Activated CD8-positive, alpha-beta memory T cell treated with anti-CD3 and anti-CD28 coated beads, Interleukin-2, amount 50 U/mL, for 1 hour (primary cell): ENCODE data around the gene SLC25A13.

ENCODE experiments used
- DNase-seq: peaks from one replicate; pipeline ENCODE4 v3.0.0-alpha.2; 2020; ENCODE audit errors: extremely low read depth

The SLC25A13 gene

DNA sequence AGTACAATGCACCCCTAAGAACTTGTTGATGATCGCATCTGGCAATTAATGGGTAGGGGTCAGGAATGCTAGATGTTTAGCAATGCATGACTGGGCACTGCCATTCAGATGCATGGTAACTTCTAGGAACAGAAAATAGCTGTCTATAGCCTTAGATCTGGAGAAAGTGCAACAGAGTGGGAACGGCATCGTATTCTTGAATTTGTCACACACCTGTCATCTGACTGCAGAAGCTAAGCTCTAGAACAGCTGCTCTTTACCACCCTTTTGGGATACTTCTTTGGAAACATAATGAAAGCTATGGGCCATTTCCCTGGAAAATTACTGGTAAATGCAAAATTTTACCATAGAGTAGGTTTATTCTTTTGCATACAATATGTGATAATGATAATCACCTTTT, 118.1 kb downstream of the SLC25A13 start:
- no peak for DNase-seq

DNA sequence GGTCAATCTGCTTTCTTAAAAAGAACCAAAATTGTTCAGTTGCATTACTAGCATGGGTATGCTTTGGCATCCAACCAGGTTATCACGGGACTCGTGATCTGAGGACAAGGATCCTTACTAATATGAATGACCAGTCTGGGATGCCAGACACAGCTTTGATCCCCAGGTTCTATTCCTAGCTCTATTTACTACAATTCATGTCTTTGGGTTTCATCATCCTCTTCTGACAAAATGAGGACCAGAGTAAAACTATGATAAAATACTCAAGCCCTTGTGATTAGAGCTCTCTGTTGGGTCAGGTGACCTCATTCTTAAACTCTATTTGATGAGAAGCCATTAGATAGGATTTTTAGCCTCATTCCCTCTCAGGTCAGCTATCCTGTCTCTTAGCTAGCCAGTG, 119.8 kb downstream of the SLC25A13 start:
- DNase-seq: no peak

DNA sequence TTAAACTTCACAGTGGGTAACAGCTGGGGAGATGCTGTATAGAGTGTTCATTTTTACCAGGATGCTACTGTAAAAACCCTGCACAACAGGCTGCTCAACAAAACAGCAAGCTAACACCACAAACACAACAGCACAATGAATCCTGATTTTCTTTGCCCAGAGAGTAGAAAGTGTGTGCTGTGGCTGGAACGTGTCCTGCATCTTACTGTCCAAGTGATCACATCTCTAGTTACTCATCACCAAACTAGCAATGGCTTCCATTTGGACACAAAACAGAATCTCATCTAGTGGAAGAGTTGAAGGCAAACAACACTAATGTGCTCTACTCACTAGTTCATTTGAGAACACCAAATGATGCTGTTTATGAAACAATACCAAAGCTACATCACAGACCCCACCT, 121.2 kb downstream of the SLC25A13 start:
- DNase-seq: no peak

DNA sequence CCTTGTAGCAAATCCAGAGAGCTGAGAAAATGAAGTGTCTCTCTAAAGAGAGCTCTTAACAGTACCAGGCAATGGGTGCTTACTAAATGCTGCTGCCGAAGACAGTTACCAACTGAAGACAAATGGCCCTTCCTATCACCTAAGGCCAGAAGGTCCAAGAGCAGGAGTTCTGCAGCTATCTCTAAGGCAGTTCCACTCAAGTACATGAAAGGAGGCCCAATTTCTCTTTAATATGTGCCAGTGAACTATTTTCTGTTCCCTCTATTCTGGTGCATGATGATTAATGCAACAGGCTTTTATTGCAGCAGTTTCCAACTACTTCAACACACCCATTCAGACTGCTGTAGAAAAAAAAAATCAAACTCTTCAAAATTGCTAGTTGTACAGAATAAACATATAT, 122.5 kb downstream of the SLC25A13 start:
- no peak for DNase-seq

DNA sequence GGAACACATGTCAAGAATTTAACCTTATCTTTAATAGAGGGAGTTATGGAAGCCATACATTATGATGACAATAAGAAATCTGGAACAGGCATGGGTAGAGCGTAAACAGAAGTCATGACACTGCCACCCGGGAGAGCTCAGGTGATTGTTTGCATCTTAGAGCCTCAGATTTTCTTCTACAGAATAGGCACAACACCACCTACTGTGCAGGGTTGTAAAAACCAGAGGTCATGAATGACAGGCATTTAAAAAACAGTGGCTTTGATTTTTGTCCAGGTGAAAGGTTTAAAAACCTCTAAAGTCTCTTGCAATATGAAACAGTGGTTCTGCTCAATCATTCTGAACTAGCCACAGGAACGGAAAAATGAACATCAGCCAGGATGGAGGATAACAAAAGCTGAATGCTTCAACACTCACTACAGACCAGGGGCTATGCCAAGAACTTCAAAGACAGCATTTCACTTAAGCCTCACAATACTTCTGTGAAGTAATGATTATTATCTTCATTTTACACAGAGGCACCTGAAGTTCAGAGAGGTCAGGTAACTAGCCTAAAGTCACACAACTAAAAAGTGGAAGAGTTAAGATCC, 123.8 kb downstream of the SLC25A13 start:
- no peak for DNase-seq

DNA sequence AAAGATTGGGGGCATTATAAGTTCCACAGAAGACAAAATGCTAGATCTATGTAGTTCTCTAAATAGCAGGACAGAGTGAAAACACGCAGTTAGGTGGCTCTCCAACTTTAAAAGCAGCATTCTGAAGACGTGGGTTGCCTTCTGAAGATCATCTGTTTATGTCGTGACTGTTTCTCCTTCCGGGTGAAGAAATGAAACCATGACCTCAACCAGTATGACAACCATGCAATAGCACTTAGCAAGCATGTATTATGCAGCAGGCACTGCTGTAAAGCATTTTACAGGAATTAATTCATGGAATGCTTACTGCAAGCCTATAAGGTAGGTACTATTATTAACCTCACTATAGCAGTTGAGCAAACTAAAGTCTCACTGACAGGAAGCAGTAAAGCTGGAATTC, 125.2 kb downstream of the SLC25A13 start:
- DNase-seq: no peak

DNA sequence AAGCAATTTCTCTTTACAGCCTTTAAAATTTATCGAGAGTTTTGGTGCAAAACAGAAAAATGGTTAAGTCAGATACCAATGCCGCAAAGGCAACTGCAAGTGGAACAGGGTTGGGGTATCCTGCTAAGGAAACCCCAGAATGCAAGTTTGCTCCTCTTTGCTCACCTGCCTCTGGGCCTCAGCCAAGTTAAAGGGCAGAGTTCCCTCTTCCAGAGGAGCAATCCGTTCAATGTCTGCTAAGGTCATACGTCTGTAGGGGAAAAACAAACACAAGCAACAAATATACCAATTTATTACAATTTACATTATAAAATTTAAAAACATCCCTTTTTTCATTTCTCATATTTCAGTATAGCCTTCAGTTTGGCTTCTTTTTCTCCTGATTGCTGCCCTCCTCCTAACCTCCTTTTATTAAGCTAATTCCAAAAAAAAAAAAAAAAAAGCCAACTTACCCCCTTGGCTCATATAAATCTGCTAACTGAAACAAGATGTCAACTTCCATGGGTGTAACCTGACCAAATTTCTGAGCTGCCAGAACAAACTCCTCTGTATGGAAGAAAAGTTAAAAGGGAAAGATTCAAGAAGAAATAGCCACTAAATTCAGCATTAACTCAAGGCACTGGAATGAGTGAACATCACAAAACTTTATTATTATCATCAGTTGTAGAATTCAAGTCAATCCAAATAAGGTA, 132.6 kb downstream of the SLC25A13 start:
- DNase-seq: no peak

DNA sequence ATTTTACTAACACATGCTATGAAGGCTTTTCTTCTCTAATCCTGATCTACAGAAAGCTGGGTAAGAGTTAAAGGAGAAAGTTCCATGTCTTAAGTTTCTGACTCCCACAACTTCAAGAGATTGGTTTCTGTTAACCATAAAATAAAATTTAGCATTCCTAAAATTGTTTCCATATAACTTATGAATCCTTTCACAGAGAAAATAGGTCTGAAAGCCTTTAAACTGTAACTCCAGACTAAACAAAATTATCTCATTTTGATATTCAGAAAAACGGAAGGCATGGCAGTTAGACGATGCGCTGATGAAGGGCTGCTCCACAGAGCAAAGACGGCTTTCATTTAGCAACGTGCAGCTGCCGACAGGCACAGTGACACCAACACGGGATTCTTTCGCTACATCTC, 133.3 kb downstream of the SLC25A13 start:
- no peak for DNase-seq

DNA sequence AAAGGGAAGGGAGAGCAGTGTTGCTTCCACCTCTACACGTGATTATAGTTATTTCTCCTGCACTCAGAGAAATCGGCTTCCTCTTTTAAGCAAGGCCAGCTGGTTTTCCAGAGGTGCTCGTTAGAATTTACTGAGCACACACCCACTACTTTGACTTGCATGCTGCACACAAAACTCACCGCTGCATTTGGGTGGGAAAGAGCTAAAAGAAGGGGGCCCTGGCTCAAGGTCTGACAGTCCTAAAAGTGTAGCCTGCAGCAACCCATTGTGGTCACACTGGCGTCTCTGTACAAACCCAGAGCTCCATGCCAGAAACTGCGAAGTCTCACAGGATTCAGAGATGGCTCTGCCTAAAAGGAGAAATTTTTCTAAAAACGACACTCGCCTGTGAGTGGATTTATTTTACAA, 133.7 kb downstream of the SLC25A13 start:
- no peak for DNase-seq

DNA sequence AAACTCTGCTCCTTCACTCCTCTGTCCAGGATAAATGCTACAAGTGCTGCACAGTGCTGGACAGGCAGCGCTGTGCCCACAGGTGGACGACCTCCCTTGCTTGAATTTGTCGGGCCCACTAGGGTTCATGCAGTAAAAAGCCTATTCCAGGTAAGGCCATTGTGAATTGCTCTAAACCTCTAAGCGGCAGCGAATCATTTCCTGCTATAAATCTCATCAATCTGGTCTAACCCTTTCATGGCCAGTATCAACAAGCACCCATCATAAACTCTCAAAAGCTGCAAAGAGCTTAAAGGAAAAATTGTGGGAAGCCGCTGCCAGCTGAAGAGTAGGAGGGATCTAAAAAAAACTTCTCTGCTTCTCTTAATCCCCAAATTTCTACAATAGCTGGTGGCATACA, 134.2 kb downstream of the SLC25A13 start:
- no peak for DNase-seq

DNA sequence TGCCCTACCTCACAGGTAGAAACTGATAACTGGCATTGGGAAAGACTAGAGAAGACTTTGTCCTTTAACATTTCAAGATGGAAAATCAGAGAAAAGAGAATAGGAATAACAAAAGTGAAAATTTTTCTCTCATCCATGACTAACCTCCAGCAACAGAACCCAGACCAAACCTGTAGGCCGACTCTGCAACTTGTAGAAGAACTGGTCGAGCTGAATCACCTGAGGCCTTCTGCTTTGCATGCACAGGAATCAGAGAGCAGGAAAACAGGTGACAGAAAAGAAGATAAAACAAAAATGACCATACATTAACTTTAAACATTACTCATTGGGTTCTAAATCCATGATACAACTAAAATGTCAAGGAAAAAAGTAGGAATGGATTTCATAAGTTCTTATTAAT, 137.1 kb downstream of the SLC25A13 start:
- DNase-seq: no peak

DNA sequence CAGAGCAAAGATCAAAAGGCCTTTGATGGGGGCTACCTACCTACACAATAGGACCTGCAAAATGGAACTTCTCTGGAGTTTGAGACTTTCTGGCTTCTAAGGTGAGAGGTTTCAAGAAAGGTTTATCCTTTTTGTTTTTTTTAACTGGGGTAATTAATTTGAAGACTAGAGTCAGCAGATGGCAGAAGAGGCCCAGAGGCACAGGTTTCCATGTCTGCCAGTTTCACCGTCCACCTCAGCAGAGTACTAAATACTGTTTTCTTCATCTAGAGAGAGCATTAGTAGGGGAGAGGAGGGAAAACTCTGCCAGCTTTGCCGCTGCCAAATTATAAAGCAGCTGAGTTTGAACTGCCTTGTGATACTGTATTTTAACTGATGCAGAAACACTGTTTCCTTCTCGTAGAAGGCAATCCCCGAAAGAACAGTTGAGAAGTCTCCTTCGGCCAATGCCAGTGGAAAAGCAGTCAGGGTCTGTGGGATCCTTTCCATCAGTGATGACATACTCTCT, 138.7 kb downstream of the SLC25A13 start:
- no peak for DNase-seq

DNA sequence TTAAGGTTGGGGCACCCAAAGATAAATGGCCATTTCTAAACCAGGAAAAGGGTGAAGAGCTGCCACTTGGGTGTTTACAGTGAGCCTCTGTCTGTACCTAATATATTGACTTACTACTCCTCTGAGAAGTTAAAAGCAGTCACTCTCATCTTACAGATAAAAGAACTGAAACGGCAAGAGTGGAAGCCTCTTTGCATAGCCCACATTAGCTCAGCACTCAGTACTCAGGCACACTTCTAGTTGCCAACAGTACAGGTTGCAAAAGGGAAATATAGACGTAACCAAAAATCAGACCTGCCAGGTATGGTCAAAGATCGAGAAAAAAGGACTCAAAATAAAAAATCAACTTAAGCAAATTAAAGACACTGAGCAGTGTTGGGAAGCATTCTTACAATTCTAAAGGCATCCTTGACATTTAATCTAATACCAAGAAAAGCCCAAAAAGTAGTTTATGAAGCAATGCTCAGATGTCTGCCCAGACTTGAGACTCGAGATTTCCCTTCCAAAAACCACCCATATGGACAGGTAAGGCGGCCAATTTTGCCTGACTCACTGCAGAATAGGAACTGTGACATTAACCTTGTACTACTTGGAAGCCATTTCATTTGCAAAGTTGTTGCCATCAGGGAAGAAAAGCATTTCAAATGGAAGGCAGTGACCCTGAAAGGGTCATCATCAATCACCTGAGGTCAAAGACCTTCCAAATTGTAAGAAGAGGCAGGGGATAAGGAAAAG, 139.3 kb downstream of the SLC25A13 start:
- DNase-seq: no peak

DNA sequence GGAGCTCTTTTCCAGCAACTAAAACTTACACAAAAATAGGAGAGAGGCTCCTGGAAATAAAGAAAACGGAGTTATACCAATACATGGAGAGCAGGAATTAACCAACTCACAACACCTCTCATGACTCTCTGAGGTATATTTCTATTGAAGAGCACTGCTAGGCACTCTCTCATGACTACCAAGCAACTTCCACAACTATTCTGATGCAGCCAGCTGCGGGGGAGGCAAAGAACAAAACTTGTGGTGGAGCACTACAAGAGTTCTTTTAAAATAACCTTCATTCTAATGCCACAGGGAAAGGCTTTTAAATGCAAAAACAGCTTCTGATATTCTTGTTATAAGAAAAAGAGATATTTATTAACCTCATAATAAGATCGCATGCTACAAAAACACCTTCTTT, 140.7 kb downstream of the SLC25A13 start:
- no peak for DNase-seq

DNA sequence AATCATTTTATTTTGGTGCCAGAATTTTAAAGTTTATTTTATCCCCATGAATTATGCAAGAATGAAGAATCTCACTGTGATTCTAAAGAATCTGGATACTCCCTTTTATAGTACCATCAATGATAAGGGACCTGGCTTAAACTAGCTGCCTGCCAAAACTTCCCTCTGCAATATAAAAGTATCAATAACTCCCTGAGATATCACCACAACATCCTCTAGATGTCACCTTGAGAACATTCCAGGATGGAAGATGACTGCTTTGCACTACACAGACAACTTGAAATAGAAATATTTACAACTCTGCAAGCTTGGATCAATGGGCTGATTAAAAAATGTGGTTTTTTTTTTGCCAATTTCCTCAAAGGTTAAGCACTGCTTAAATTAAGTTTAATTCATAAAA, 142.1 kb downstream of the SLC25A13 start:
- DNase-seq: no peak

DNA sequence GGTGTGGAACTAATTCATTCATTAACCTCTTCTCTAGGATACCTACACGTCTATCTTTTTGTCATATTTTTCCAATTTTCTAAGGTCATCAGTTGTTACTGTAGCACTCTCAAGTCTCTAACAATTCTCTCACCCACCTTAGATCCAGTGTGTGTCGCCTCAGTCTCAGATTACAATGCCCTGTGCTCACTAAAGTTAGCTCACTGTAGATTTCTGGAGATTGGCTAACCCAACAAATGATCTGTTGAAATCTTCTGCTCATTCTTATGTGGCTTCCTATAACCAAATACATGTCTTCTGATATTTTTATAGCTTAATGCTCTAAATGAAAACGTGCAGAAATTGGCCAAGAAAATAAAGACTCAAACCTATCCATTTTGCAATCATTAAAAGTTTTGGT, 142.6 kb downstream of the SLC25A13 start:
- DNase-seq: no peak

DNA sequence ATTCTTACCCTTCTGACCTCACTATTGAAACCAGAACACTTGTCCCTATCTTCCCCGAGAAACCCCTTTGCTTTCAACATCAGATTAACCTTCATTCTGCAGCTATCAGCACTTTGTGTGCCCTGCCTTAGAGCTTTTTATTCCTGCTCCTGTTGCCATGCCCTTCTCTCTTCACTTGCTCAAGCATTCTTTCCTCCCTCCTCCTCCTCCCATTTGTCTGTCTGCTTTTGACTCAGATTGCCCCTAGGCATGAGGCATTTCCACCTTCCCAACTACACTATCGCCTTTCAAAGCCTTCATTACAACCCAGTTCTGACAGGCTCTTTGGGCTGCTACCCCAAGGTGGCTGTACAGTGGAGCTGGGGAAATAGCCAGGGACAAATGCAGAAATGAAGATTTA, 143.3 kb downstream of the SLC25A13 start:
- no peak for DNase-seq

DNA sequence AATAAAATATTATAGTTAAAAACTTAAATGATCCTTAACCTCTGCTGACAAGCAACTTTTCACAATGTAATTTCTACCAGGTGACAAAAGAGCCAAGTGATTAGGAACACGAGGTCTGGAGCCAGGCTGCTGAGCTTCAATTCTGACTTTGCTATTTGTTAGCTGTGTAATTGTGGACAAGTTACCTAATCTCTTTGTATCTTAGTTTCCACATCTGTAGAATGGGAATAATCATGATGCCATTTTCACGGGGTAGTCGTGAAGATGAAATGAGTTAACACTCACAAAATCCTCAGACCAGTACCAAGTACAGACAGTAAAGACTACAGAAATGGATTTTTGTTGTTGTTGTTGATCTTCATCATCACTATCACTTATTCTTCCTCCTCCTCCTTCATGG, 144.5 kb downstream of the SLC25A13 start:
- no peak for DNase-seq

DNA sequence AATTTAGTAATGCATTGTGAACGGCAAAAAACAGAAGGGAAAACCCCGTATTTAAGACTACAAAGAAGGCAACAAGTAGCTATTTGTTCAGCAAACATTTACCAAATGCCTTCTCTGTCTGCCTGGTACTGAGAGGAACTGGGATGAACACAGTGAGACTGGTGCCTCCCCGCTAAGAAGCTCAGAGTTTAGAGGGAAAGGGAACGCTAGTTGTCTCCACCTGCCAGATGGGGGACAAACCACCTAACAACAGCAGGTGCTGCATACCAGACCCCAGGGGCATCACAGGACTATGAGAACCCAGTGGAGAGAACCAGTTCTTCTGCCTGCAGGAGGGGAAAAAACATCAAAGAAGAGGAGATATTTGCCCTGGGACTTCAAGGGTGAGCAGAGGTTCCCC, 147.1 kb downstream of the SLC25A13 start:
- no peak for DNase-seq

DNA sequence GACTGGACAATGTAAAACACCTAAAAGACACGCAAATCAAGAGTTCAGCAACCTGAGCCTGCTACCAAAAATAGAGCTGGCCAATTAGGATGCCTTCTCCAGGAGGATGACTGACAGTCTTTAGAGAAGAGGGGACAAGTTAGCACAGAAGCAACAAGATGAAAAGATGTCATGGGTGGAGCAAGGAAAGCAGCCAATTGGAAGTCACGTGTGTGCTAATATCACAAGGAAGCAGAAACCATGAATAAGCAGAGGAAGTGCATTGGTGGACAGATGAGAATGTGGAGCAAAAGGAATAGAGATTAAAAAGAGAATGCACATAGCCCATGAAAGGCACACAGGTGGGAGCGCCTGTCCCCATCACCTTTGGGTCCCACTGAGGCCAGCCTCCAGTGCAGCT, 148.1 kb downstream of the SLC25A13 start:
- no peak for DNase-seq

DNA sequence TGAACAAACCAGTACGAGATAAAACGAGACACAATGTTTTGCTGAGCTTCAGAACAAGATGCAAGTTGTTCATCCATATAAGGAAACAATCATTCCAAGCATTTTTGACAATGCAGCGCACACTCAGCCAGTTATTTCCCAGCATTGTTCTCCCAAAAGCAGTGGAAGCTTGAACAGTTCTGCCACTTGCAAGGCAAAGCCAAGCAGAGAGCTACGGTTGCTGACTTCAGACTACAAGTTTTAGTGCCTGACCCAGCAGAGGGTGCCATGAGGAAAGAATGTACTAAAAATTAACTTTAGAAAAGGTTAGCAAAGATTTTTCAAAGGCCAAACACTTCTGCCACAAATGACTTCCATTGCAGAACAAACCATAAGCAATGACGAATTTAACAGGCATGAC, 152.5 kb downstream of the SLC25A13 start:
- no peak for DNase-seq

DNA sequence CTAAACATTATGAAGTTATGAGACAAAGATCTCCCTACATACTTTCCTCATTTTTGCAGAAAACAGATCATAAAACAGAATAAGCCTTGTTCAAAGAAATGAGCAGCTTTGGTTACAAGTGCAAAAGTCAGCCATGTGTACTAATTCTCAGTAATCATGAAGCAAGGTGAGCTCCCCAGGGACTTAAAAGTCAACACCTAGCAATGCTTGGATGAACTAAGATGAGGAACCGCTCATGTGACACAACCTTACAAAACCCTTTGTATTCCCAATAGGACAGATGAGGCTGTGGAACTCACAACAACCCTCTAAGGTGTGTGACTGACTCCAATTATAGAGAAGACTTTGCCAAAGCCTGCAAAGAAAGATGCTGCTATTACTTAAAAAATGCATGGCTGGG, 154.5 kb downstream of the SLC25A13 start:
- no peak for DNase-seq

DNA sequence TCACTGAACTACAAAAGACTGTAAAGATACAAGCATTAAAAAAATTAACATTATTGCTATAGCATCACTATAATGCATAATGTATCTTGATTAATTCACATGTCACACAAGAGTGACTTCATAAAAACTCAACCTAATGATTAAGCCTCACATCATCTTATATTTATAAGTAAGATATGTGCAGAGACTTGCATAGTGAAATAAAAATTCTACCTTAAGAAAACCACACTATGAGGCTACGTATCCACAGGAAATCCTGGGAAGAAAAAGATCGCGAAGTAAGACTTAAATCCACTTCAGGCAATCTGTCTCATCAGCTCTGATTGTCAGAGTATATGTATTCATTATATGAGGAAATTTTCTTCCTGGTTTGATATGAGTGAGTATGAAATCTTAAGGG, 160.0 kb downstream of the SLC25A13 start:
- no peak for DNase-seq
